GM12878 (cell line): ENCODE results near the gene DLD.

Source experiments
- CTCF ChIP-seq, 3 experiments: IDR thresholded peaks in 2 of 3; conservative IDR thresholded peaks in 1 of 3; 2 replicates each; pipeline ENCODE4 v1.5.1; 2011; ENCODE audit warnings: low read depth in 3 of 3, low read length in 3 of 3, mild to moderate bottlenecking in 3 of 3, control low read depth in 2 of 3, moderate library complexity in 2 of 3, inconsistent platforms in 1 of 3, mixed read lengths in 1 of 3; ENCODE audit not compliant: control insufficient read depth in 2 of 3, insufficient read depth in 1 of 3; ENCODE audit errors: extremely low read depth in 1 of 3
- ELK1 ChIP-seq: IDR thresholded peaks from 2 replicates; pipeline ENCODE4 v1.6.1; 2012; ENCODE audit warnings: low read depth, low read length, improper control_type of control experiment
- POLR2AphosphoS5 ChIP-seq: IDR thresholded peaks from 2 replicates; pipeline ENCODE4 v1.6.1; 2011; ENCODE audit warnings: mild to moderate bottlenecking, low read length, inconsistent platforms
- PRDM15 ChIP-seq: fragments of 450-650 bp; formaldehyde crosslinking; IDR thresholded peaks from 2 replicates; pipeline ENCODE4 v1.4.0; 2020; ENCODE audit warnings: mild to moderate bottlenecking, moderate library complexity
- REST ChIP-seq: IDR thresholded peaks from 2 replicates; pipeline ENCODE4 v1.6.1; 2012; ENCODE audit warnings: mild to moderate bottlenecking, low read depth, low read length
- SMAD1 ChIP-seq: fragments of 450-650 bp; IDR thresholded peaks from 2 replicates; pipeline ENCODE4 v1.6.1; 2018; ENCODE audit warnings: mild to moderate bottlenecking, low read depth; ENCODE audit not compliant: partially characterized antibody
- SPI1 ChIP-seq: IDR thresholded peaks from 2 replicates; pipeline ENCODE4 v1.6.1; 2011; ENCODE audit warnings: low read depth, mild to moderate bottlenecking, low read length, moderate library complexity, borderline replicate concordance; ENCODE audit not compliant: insufficient read depth
- USF2 ChIP-seq: IDR thresholded peaks from 2 replicates; pipeline ENCODE4 v1.6.1; 2011; ENCODE audit warnings: low read depth, low read length, improper control_type of control experiment, borderline replicate concordance
- ZNF274 ChIP-seq: IDR thresholded peaks from one replicate; pipeline ENCODE4 v1.8.0; 2011; ENCODE audit not compliant: insufficient read length, insufficient read depth

GRCh38 chr7:107918948-107919347 lies 28.0 kb downstream of the DLD start:
- no peak for TF ChIP-seq PRDM15 (CRISPR knock-in tag)
- no peak for TF ChIP-seq ZNF274
- no peak for TF ChIP-seq CTCF (IDR thresholded peaks at IDR 0.05 in 2 of 3, conservative IDR thresholded peaks at IDR 0.05 in 1 of 3; ENCODE audit: control insufficient read depth in 2 of 3, extremely low read depth in 1 of 3, insufficient read depth in 1 of 3, low read depth in 3 of 3, low read length in 3 of 3)
- no peak for TF ChIP-seq SPI1
- no peak for TF ChIP-seq REST
- no peak for TF ChIP-seq SMAD1
- no peak for TF ChIP-seq USF2
- no peak for TF ChIP-seq ELK1
- TF ChIP-seq POLR2AphosphoS5, result no peak
